ENCODE results near the gene RNASE9.
A peak's percentile ranks its signal among the peaks of the same experiment; 100 is the strongest.
"Not testable (repeated sequence)": the region's sequence is repeated elsewhere in the genome, so short reads cannot be mapped to it uniquely, and the experiment has no call there.

Gene RNASE9

GRCh38 chr14:20572382-20572990, 11.6 kb upstream of the RNASE9 start:
- DNase-seq (ENCODE audit: low read depth): not testable (repeated sequence)

GRCh38 chr14:20570720-20571119, 9.9 kb upstream of the RNASE9 start:
- not testable (repeated sequence) for DNase-seq (ENCODE audit: low read depth)

GRCh38 chr14:20569865-20570264, 9.0 kb upstream of the RNASE9 start:
- not testable (repeated sequence) for DNase-seq (ENCODE audit: low read depth)

- no peak for DNase-seq (ENCODE audit: low read depth)
These were observed 8.2 kb upstream of the RNASE9 start for GRCh38 chr14:20569066-20569465.

GRCh38 chr14:20568393-20568792, 7.5 kb upstream of the RNASE9 start:
- DNase-seq (ENCODE audit: low read depth): no peak

GRCh38 chr14:20567199-20567598, 6.4 kb upstream of the RNASE9 start:
- not testable (repeated sequence) for DNase-seq (ENCODE audit: low read depth)

GRCh38 chr14:20564501-20564997, 3.7 kb upstream of the RNASE9 start:
- DNase-seq (ENCODE audit: low read depth): no peak

- DNase-seq (ENCODE audit: low read depth): no peak
These were observed 3.1 kb upstream of the RNASE9 start for GRCh38 chr14:20563971-20564370.

- no peak for DNase-seq (ENCODE audit: low read depth)
These were observed 1.4 kb downstream of the RNASE9 start for GRCh38 chr14:20559461-20559904.

GRCh38 chr14:20557212-20557542, 3.7 kb downstream of the RNASE9 start:
- DNase-seq (ENCODE audit: low read depth): no peak

GRCh38 chr14:20556500-20557211, 4.2 kb downstream of the RNASE9 start:
- no peak for DNase-seq (ENCODE audit: low read depth)

GRCh38 chr14:20555845-20556244, 5.0 kb downstream of the RNASE9 start:
- no peak for DNase-seq (ENCODE audit: low read depth)

GRCh38 chr14:20553024-20553423, 7.8 kb downstream of the RNASE9 start:
- no peak for DNase-seq (ENCODE audit: low read depth)

- no peak for DNase-seq (ENCODE audit: low read depth)
These were observed 9.2 kb downstream of the RNASE9 start for GRCh38 chr14:20551606-20552005.

GRCh38 chr14:20550926-20551325, 9.9 kb downstream of the RNASE9 start:
- no peak for DNase-seq (ENCODE audit: low read depth)

GRCh38 chr14:20548414-20549158, 12.3 kb downstream of the RNASE9 start:
- no peak for DNase-seq (ENCODE audit: low read depth)

GRCh38 chr14:20546877-20547276, 14.0 kb downstream of the RNASE9 start:
- DNase-seq (ENCODE audit: low read depth): no peak

GRCh38 chr14:20539906-20540305, 20.9 kb downstream of the RNASE9 start:
- no peak for DNase-seq (ENCODE audit: low read depth)

- peak; percentile 54 for DNase-seq (ENCODE audit: low read depth)
These were observed 29.9 kb downstream of the RNASE9 start for GRCh38 chr14:20530771-20531571.

- DNase-seq (ENCODE audit: low read depth): no peak
These were observed 31.0 kb downstream of the RNASE9 start for GRCh38 chr14:20529806-20530205.

GRCh38 chr14:20524027-20524426, 36.8 kb downstream of the RNASE9 start:
- no peak for DNase-seq (ENCODE audit: low read depth)

GRCh38 chr14:20522332-20522731, 38.5 kb downstream of the RNASE9 start:
- DNase-seq (ENCODE audit: low read depth): no peak
